Activated naive CD4-positive, alpha-beta T cell treated with anti-CD3 and anti-CD28 coated beads, Interleukin-2, amount 50 U/mL, for 72 hours (primary cell): ENCODE results near the gene POLR3GL. TPM values are rescaled to one million over a fixed set of nuclear protein-coding genes. Genes with fewer than 3 reads are reported as not detected.
"Not testable (repeated sequence)": the region's sequence is repeated elsewhere in the genome, so short reads cannot be mapped to it uniquely, and the experiment has no call there.

Experiments
- ATAC-seq, 2 donors: fragments of 150-1000 bp; cut with Tn5 transposase; 2 replicates each; pipeline ENCODE4 v1.10.0; 2021; ENCODE audit warnings: mild to moderate bottlenecking in 2 of 2, moderate library complexity in 2 of 2
- DNase-seq, 2 donors: peaks; one replicate each; pipeline ENCODE4 v3.0.0; 2021 to 2022; ENCODE audit warnings: low spot score in 2 of 2
- H3K27ac Mint-ChIP-seq, 2 donors: one replicate each; pipeline ENCODE4 v1.8.0; 2022; ENCODE audit warnings: mild to moderate bottlenecking in 2 of 2, mixed read lengths in 2 of 2
- H3K36me3 Mint-ChIP-seq, 2 donors: one replicate each; pipeline ENCODE4 v1.8.0; 2022; ENCODE audit warnings: mixed read lengths in 2 of 2
- H3K9me3 Mint-ChIP-seq, 2 donors: one replicate each; pipeline ENCODE4 v1.8.0; 2022; ENCODE audit warnings: mixed read lengths in 2 of 2
- total RNA-seq, 2 donors: library from RNA; stranded (reverse); gene quantifications; one replicate each; pipeline ENCODE4 v1.2.3, GENCODE V29; 2022

POLR3GL gene
- total RNA-seq, 2 donors from 2014 or later = 22.0 to 31.9 TPM

- ATAC-seq (no peak), DNase-seq (no peak)
- Mint-ChIP-seq H3K36me3 (no peaks in the 10 kb centered on the region), H3K27ac (no peak overlapping the region), H3K9me3 (no peaks in the 10 kb centered on the region)
Measured at GRCh38 chr1:146020058-146021049, 55.9 kb downstream of the POLR3GL start.

- H3K9me3 Mint-ChIP-seq = no peaks in the 10 kb centered on the region
- ATAC-seq (no peak), DNase-seq (no peak)
- no peaks in the 10 kb centered on the region for H3K36me3 Mint-ChIP-seq
- H3K27ac Mint-ChIP-seq = no peak overlapping the region
Measured at GRCh38 chr1:146021050-146021445, 56.6 kb downstream of the POLR3GL start.

GRCh38 chr1:146021622-146022402 lies 57.3 kb downstream of the POLR3GL start, which contains the start of gene HJV:
Gene HJV (minus strand): TSS chr1:146021735. CDS start chr1:146020231, 1,504 bp downstream.
- no peaks in the 10 kb centered on the region for H3K36me3 Mint-ChIP-seq
- no peak within 1 kb of the TSS for H3K27ac Mint-ChIP-seq
- DNase-seq (no peak), ATAC-seq (no peak)
- no peaks in the 10 kb centered on the region for H3K9me3 Mint-ChIP-seq

- DNase-seq (no peak), ATAC-seq (no peak)
- Mint-ChIP-seq H3K9me3 (no peaks in the 10 kb centered on the region), H3K36me3 (no peaks in the 10 kb centered on the region), H3K27ac (no peak overlapping the region)
Measured at GRCh38 chr1:146022403-146023127, 58.1 kb downstream of the POLR3GL start.

GRCh38 chr1:146025787-146026495 lies 61.5 kb downstream of the POLR3GL start:
- H3K36me3 Mint-ChIP-seq, H3K27ac Mint-ChIP-seq, DNase-seq, ATAC-seq, H3K9me3 Mint-ChIP-seq: not testable (repeated sequence)

GRCh38 chr1:146026650-146027049 lies 62.2 kb downstream of the POLR3GL start:
- H3K36me3 Mint-ChIP-seq, DNase-seq, H3K9me3 Mint-ChIP-seq, ATAC-seq, H3K27ac Mint-ChIP-seq: not testable (repeated sequence)

Other genes with a start within 250 kb of the POLR3GL start
- under 1 TPM in 1 of 2 donors, not detected in 1; 0.64 TPM for gene CD160, start 245.2 kb upstream of the POLR3GL start, total RNA-seq
- 10 to 100 TPM; 10.7 to 12.6 TPM for gene RNF115, start 140.6 kb upstream of the POLR3GL start, total RNA-seq
- 10 to 100 TPM; 15.1 to 26.2 TPM for gene POLR3C, start 140.5 kb upstream of the POLR3GL start, total RNA-seq
- gene NUDT17, start 119.1 kb upstream of the POLR3GL start, total RNA-seq = 1 to 10 TPM; 2.6 to 3.9 TPM
- 10 to 100 TPM; 28.6 to 33.5 TPM for gene PIAS3, start 105.6 kb upstream of the POLR3GL start, total RNA-seq
- under 1 TPM; 0.50 to 0.53 TPM for gene ANKRD35, start 78.8 kb upstream of the POLR3GL start, total RNA-seq
- 1 to 10 TPM; 1.0 to 1.5 TPM for gene ITGA10, start 54.6 kb upstream of the POLR3GL start, total RNA-seq
- gene PEX11B, start 46.0 kb upstream of the POLR3GL start, total RNA-seq = 10 to 100 TPM; 17.9 to 36.1 TPM
- 100 to 1,000 TPM; 254 to 286 TPM for gene RBM8A, start 37.2 kb upstream of the POLR3GL start, total RNA-seq
- gene LIX1L, start 6.7 kb upstream of the POLR3GL start, total RNA-seq = 10 to 100 TPM; 47.9 to 50.1 TPM
- 1 to 10 TPM; 5.4 to 9.1 TPM for gene ANKRD34A, start 115 bp upstream of the POLR3GL start, total RNA-seq
- gene TXNIP, start 31.9 kb downstream of the POLR3GL start, total RNA-seq = 100 to 1,000 TPM in 1 of 2 donors, 10 to 100 TPM in 1; 67.9 to 120 TPM
- gene HJV, start 57.0 kb downstream of the POLR3GL start, total RNA-seq = not detected
- gene NBPF10, start 180.1 kb downstream of the POLR3GL start, total RNA-seq = 1 to 10 TPM; 2.1 to 3.1 TPM